ENCODE data around the gene RAB35.
A peak's percentile ranks its signal among the peaks of the same experiment; 100 is the strongest.

Gene RAB35

GRCh38 chr12:120117961-120118320, 1.4 kb upstream of the RAB35 start:
- peak overlapping the region; percentile 93 for H3K4me3 ChIP-seq (ENCODE audit: low read length)
- TF ChIP-seq, protein P1, sequence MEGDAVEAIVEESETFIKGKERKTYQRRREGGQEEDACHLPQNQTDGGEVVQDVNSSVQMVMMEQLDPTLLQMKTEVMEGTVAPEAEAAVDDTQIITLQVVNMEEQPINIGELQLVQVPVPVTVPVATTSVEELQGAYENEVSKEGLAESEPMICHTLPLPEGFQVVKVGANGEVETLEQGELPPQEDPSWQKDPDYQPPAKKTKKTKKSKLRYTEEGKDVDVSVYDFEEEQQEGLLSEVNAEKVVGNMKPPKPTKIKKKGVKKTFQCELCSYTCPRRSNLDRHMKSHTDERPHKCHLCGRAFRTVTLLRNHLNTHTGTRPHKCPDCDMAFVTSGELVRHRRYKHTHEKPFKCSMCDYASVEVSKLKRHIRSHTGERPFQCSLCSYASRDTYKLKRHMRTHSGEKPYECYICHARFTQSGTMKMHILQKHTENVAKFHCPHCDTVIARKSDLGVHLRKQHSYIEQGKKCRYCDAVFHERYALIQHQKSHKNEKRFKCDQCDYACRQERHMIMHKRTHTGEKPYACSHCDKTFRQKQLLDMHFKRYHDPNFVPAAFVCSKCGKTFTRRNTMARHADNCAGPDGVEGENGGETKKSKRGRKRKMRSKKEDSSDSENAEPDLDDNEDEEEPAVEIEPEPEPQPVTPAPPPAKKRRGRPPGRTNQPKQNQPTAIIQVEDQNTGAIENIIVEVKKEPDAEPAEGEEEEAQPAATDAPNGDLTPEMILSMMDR (conservative IDR thresholded peaks at IDR 0.05; ENCODE audit: low read length) = no peak
- no peak for DNase-seq (ENCODE audit: low read depth)

- peak overlapping the region; percentile 93 for H3K4me3 ChIP-seq (ENCODE audit: low read length)
- TF ChIP-seq, protein P1 (conservative IDR thresholded peaks at IDR 0.05; ENCODE audit: low read length) = no peak
- peak; percentile 92 for DNase-seq (ENCODE audit: low read depth)
Measured at GRCh38 chr12:120116792-120117651, 469 bp upstream of the RAB35 start.

GRCh38 chr12:120115692-120116440, 687 bp downstream of the RAB35 start:
- TF ChIP-seq, protein P1 (conservative IDR thresholded peaks at IDR 0.05; ENCODE audit: low read length) = no peak
- peak overlapping the region; percentile 81 for H3K4me3 ChIP-seq (ENCODE audit: low read length)
- peak; percentile 39 for DNase-seq (ENCODE audit: low read depth)

DNA sequence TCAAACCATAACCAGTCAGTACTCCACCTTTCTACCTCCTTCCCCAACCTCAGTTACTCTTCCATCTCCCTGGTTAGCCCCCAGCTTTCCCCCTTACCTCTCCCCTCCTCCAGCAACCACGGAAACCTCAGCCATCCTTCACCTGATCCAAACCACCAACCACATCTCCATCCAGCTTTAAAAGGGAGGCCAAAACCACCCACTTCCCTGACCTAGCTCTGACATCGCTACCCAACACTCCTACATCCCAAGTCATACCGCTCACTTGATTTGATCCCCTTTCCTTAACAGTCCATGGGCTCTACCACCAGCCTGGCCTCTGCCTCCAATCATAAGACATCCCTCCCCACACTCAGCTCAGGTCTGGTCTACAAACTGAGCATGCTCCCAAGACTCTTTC, 1.5 kb downstream of the RAB35 start:
- TF ChIP-seq, protein P1 (conservative IDR thresholded peaks at IDR 0.05; ENCODE audit: low read length) = no peak
- H3K4me3 ChIP-seq (ENCODE audit: low read length) = peak overlapping the region; percentile 81
- peak; percentile 30 for DNase-seq (ENCODE audit: low read depth)

DNA sequence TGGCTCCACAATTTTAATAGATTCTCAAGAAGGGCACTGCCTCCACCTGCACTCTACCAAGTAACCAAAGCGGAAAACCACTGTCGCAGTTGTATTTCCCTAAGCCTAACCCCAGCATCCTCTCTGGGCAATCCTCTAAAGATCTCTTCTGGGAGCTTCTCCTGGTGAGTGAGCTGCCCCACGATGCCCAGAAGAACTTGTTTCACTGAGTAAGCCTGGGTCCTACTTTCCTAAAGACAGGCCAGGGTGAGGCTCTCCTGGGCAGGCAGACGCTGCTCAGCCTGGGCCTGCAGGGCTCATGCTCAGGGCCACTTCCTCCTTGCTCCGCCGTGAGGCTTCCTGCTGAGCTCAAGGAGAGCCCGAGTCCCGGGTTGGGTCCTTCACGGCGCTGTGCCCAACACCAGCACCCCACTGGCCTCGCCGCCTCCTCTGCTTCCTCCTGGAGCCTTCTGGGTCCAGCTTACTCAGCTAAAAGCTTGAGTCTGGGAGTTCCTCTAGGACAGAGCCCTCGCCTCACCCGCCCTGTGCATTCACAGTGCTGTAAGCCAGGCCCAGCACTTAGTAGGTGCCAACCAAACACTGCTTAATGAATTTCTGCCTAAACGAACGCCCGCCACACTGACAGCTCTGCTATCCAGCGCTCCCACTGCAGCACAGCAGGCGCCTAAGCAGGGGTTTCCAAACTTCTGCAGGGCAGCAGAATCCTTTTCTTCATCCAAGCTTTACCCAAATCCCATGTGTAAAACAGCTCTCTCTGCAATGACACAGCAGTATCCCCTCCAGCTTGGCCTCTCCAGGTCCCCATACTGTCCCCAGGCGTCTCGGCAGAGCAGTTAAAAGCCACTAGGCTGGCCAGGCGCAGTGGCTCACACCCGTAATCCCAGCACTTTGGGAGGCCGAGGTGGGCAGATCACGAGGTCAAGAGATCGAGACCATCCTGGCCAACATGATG, 5.7 kb downstream of the RAB35 start:
- TF ChIP-seq, protein P1 (conservative IDR thresholded peaks at IDR 0.05; ENCODE audit: low read length) = no peak
- no peak overlapping the region for H3K4me3 ChIP-seq (ENCODE audit: low read length)
- DNase-seq (ENCODE audit: low read depth) = no peak

- TF ChIP-seq, protein P1 (conservative IDR thresholded peaks at IDR 0.05; ENCODE audit: low read length) = no peak
- no peak overlapping the region for H3K4me3 ChIP-seq (ENCODE audit: low read length)
- DNase-seq (ENCODE audit: low read depth) = no peak
Measured at GRCh38 chr12:120109570-120110267, 6.8 kb downstream of the RAB35 start.
